ENCODE data around the gene FBXO45. TPM values are rescaled to one million over a fixed set of nuclear protein-coding genes. Genes with fewer than 3 reads are reported as not detected.
A peak's percentile ranks its signal among the peaks of the same experiment; 100 is the strongest.

Gene FBXO45
- total and polyA plus RNA-seq, 9 of the 15 experiments (the other 6 are each of a cell fraction or from before 2014, with no cell fraction given): 15.2 to 52.8 (median 37.0) TPM

- no peak for TF ChIP-seq ZNF699 (CRISPR knock-in tag; IDR thresholded peaks at IDR 0.05; ENCODE audit: insufficient replicate concordance)
- peak; percentile 58; the same call in 1 of the 2 replicates for TF ChIP-seq ESRRA (IDR thresholded peaks at IDR 0.05; ENCODE audit: borderline replicate concordance, low read depth)
- TF ChIP-seq HMGN3 (IDR thresholded peaks at IDR 0.05; ENCODE audit: borderline replicate concordance, extremely low read depth, insufficient read length, low read depth, low read length): peak; percentile 72
- no peak for TF ChIP-seq ZNF584 (CRISPR knock-in tag; IDR thresholded peaks at IDR 0.05; ENCODE audit: low read depth)
- TF ChIP-seq ZFP30 (CRISPR knock-in tag; IDR thresholded peaks at IDR 0.05; ENCODE audit: borderline replicate concordance): no peak
- TF ChIP-seq ZNF23 (CRISPR knock-in tag; IDR thresholded peaks at IDR 0.05): no peak
- no peak for TF ChIP-seq HDAC6 (IDR thresholded peaks at IDR 0.05; ENCODE audit: low read depth, low read length)
- TF ChIP-seq E4F1 (CRISPR knock-in tag; IDR thresholded peaks at IDR 0.05; ENCODE audit: borderline replicate concordance): no peak
- 0 out of 2 replicates have a peak, but pooled peaks have one; percentile 33 for TF ChIP-seq CBX1 (IDR thresholded peaks at IDR 0.05; ENCODE audit: low read depth)
- TF ChIP-seq TBP (optimal IDR thresholded peaks at IDR 0.05; ENCODE audit: low read depth, low read length): peak; percentile 68
- TF ChIP-seq NCOA4 (IDR thresholded peaks at IDR 0.05; ENCODE audit: partially characterized antibody): no peak
- TF ChIP-seq KDM4B (IDR thresholded peaks at IDR 0.05; ENCODE audit: borderline replicate concordance in 2 of 2, low read depth in 1 of 2): no peak
- TF ChIP-seq ZSCAN29 (IDR thresholded peaks at IDR 0.05): peak; percentile 62; the same call in 1 of the 2 replicates
- peak; percentile 49; the same call in 1 of the 2 replicates for TF ChIP-seq ZNF431 (CRISPR knock-in tag; IDR thresholded peaks at IDR 0.05)
- TF ChIP-seq HDAC1 (IDR thresholded peaks at IDR 0.05): 0 out of 4 replicates have a peak, but pooled peaks of 1 of the 2 experiments have one; percentile 59
- peak; percentile 69 for TF ChIP-seq FIP1L1 (IDR thresholded peaks at IDR 0.05; ENCODE audit: low read depth, low read length, poor library complexity, severe bottlenecking)
- TF ChIP-seq KLF1 (tag; IDR thresholded peaks at IDR 0.05): peak; percentile 86
- TF ChIP-seq NFXL1 (CRISPR knock-in tag; IDR thresholded peaks at IDR 0.05): no peak
- no peak for TF ChIP-seq PTRF (tag; IDR thresholded peaks at IDR 0.05)
- TF ChIP-seq TEAD1 (CRISPR knock-in tag; IDR thresholded peaks at IDR 0.05): peak in 1 of 2 experiments; percentile 75; a peak in 2 of 4 replicates
- TF ChIP-seq NFIC (IDR thresholded peaks at IDR 0.05): no peak
- TF ChIP-seq CREB3L1 (IDR thresholded peaks at IDR 0.05; ENCODE audit: borderline replicate concordance, low read depth): peak; percentile 53; the same call in 1 of the 2 replicates
- no peak for TF ChIP-seq PHTF2 (CRISPR knock-in tag; IDR thresholded peaks at IDR 0.05)
Measured at GRCh38 chr3:196528639-196529233, 39.7 kb upstream of the FBXO45 start (continued).
